Right lobe of liver (tissue), 4 donors: ENCODE results near the gene IRAK3.

Source experiments
- CTCF ChIP-seq, 4 donors: fragments of 200-600 bp in 3 of 4; fragments of 450-650 bp in 1 of 4; IDR thresholded peaks; one replicate each; pipeline versions ENCODE4 v1.5.1 to v1.8.0; 2016 to 2022; ENCODE audit warnings: antibody characterized with exemption in 4 of 4, mild to moderate bottlenecking in 2 of 4
- POLR2A ChIP-seq: fragments of 450-650 bp; IDR thresholded peaks from one replicate; pipeline ENCODE4 v1.6.1; 2017; ENCODE audit warnings: antibody characterized with exemption, mild to moderate bottlenecking
- donor health status: DM: no; HTN: no; CAD: no.
- donor health status: DM: no; HTN: no; CAD: no.
- donor health status: DM: no; HTN: yes; CAD: no.

- no peak for TF ChIP-seq POLR2A
- TF ChIP-seq CTCF (IDR thresholded peaks at IDR 0.05), result no peak
Measured at GRCh38 chr12:66247741-66248140, 58.7 kb downstream of the IRAK3 start.
